GM19468 (cell line): Measurements from ENCODE around the gene RUFY2.
A peak's percentile ranks its signal among the peaks of the same experiment; 100 is the strongest.

Source experiments
- ATAC-seq: cut with Tn5 transposase; IDR thresholded peaks from one replicate; pipeline ENCODE4 v1.9.1; 2021; ENCODE audit warnings: mild to moderate bottlenecking, moderate library complexity, moderate number of reproducible peaks; ENCODE audit not compliant: unreplicated experiment; ENCODE audit errors: extremely low read depth

Gene RUFY2

DNA sequence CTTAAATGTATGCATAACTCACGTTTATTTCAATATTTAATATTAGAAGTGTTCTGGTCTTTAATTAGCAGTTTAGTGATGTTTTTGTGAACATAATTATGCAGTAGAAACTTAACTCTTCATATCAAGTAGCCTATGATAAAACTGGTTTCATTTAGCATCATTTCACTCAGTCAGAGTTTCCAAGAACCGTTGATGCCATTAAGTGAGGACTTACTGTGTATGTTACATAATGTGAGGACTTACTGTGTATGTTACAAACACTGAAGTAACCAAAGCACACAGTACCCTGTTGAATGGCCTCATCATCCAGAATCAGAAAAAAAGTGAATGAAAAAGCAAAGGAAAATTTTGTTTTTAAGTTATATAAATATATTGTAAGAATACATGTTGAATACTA is 41.5 kb downstream of the RUFY2 start:
- no peak for ATAC-seq

DNA sequence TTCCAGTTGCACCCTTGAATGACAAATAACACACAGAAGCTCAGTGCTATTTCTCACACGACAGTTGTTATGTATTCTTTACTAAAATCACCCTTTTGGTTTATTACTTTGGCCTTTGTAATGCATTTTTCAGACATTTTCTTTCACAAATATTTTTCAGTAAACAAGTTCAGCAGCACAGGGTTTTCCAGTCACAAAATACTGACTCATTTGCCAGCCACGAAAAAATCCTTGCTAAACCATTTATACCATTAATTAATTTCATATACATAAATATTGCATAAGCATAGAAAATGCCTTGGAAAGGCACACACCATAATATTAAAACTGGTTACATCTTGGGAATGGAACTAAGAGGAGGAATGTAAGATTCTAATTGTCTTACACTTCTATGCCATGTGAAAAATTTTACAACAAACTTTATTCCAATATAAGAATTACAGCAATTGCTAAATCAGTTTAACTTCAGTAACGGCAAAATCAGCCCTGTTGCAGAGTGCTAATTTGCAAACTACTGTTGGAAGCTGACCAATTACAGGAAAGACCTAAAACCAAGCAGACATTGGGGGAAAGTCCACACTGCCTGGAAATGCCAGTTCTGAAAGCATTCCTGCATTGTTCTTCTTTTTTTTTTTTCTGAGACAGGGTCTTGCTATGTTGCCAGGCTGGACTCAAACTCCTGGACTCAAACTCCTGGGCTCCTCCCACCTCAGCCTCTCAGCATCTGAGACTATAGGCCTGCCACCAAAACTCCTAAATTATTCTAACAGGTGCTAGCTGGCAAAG is 42.8 kb downstream of the RUFY2 start:
- no peak for ATAC-seq

DNA sequence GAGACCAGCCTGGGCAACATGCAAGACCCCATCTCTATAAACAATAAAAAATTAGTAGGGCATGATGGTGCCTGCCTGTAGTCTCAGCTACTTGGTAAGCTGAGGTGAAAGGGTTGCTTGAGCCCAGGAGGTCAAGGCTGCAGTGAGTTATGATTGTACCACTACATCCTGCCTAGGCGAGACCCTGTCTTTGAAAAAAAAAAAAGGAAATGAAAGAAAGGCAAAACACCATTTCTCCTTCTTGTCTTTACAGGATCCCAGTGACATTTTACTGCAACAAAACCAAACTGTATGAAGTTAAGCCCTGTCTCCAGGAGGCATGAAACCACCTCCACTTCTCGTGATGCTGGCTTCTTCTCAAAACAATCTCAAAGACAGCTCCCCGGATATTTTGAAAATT is 44.5 kb downstream of the RUFY2 start:
- no peak for ATAC-seq

GRCh38 chr10:68359189-68359588 is 47.9 kb downstream of the RUFY2 start:
- no peak for ATAC-seq

- no peak for ATAC-seq
Observed at GRCh38 chr10:68353537-68353936, 53.5 kb downstream of the RUFY2 start.

DNA sequence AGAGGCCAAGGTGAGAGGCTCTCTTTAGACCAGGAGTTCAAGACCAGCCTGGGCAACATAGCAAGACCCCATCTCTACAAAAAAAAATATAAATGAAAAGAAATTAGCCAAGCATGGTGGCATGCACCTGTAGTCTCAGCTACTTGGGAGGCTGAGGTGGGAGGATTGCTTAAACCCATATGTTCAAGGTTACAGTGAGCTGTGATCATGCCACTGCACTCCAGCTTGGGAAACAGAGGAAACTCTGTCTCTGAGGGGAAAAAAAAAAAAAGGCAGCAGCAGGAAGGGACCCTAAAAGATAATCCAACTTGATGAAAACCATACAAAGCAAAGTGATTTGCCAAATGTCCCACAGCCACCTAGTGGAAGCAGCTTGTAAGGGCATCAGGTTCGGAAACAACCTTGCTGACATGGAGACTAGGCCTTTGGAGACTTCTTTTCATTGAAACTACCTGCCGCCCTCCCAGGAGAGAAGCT is 58.8 kb downstream of the RUFY2 start:
- ATAC-seq, result no peak

- ATAC-seq, result no peak
Observed at GRCh38 chr10:68346774-68347173, 60.3 kb downstream of the RUFY2 start.

DNA sequence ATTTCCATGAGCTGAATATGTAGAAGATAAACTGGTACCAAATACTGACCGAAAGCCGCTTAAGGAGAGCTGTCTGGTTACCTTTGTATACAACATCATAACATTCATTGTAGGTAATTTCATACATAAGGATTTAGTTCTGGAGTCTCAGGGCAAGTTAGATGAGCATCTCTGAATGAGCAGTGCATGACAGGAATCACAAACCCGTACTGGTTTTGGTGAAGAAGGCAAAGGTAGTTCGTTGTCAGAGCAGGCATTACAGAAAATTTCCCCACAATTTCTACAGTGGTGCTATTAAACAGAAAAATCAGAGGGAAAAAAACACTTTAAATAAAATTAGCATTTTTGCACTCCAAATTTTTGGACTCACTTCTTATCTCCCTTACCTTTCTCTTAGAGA is 61.5 kb downstream of the RUFY2 start:
- ATAC-seq, result no peak

DNA sequence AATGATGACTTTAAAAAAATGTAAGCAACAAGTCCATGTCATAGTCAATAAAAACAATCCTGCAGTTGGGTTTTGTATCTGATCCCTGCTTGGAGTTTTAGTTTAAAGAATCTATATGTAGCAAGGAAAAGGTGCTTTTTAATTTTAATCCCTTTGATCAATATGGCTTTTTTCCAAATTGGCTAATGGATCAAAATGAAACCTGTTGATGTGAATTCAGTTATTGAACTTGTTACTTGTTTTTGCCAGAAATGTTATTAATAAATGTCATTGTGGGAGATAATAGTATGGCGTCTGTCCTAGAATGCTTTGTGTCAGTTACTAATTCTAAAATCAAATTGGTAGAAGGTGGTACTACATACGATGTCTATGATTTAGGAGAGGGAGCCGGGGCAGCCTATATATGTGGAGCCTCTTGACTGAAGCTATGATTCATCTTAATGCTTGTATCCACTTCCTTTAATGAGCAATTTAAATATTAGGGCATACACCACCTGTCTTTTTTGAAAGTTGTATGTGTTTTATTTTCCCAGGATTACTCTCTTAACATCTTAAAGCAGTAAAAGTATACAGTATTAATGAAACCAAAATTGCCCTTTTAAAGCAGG is 64.1 kb downstream of the RUFY2 start:
- ATAC-seq, result no peak

GRCh38 chr10:68340358-68341080 is 66.6 kb downstream of the RUFY2 start:
- no peak for ATAC-seq

DNA sequence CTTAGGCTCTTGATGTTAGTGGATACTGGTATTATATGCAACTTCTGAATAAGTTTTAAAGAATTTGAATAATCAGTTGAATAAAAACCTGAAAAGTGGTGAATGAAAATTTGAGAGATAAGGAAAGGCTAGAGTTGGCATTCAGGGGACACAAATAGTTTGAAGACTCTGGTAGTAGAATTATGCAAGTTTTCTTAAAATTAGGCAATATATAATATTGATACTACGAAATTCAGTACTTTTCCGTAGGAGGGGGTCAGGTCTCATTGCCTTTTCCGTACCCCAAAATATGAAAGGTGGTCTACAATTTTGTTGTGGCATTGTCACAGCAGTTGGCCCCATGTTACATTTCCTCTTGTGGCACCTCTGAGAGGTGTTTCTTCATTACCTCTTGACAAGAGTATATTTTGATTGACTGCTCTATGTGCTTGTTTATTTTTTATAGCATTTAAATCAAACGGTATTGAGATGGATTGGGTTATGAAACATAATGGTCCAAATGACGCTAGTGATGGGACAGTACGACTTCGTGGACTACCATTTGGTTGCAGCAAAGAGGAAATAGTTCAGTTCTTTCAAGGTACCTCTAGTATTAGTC is 70.2 kb downstream of the RUFY2 start:
- no peak for ATAC-seq

GRCh38 chr10:68334672-68335467 is 72.2 kb downstream of the RUFY2 start:
- no peak for ATAC-seq

DNA sequence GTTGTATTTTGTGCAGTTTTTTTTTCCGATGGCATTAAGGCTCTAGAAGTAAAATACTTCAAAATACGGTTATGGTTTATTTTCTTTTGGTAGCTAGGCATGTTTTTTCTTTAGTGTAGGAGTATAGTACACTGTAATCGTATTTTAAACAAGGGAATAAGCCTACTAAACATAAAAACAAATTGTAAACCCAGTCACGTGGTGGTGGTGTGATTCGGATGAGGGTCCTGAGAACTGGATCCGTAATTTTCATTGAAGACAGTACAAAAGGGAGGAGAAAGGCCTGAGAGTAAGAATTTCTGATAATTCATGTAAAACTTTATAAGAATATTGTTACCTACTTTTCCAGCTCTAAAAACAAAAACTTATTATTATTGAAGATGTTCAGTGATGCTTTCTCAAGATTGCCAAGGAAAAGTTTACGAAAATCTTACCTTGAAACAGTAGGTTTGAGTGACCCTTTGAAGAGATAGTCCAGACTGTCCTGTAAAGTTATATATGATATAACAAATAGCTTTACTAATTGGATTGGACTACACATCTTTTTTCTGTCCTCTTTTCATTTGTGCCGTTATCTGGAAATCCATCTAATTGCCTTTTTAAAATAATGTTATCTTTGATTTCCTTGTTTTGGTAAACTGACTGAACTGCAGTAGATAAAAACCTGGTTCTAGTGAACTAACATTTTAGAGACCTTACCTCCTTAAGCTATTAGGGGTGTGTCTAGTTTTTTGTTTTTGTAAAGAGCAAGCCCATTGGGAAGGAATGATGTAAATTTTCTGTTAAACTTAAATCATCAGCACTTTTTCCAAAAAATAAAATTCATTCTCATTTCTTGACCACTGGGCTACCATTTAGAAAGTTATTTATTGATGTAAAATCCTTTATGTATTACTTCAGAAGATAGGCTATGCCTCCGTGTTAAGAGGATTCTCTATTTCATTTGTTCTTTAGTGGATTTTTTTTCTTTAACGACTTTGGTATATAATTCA is 73.3 kb downstream of the RUFY2 start:
- ATAC-seq, result no peak

GRCh38 chr10:68333058-68333395 is 74.0 kb downstream of the RUFY2 start:
- ATAC-seq, result no peak

GRCh38 chr10:68332259-68333057 is 74.6 kb downstream of the RUFY2 start, which contains the start of gene PBLD:
PBLD (minus strand) TSS chr10:68332928; CDS start chr10:68306844, 26,084 bp downstream.
- ATAC-seq, result no peak

DNA sequence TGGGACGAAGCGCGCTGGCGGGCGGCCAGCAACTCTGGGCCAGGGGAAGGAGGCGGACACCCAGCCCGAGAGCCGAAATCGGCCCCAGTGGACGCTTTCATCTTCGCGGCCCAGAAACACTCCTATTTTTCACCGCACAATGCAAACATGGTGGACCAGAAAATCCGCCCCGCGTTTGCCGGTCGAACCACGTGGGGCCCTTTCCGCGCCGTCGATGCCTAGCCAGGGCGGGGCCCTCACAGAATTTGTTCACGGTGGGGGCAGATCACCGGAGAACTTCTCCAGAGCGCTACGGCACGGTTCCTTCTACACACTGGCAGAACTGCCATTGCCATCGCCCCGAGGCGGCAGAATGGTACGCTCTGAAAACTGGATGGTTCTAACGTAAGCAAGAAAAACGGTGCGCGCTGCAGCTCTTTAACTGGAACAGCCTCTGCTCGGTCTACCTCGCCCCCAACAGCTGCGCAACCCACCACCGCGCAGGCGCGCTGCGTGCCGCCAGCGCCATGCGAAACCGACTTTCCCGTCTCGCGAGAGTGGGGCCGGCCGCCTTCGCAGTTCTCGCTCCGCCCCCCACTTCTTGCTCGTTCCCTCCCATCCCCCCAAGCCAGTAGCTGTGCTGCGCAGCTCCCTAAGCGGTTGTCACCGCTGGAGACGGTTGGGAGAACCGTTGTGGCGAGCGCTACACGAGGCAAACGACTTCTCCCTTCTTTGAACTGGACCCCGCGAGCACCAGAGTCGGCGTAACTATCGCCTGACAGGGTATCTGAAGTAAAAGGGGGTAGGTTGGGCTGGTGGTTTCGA is 75.4 kb downstream of the RUFY2 start, which contains the start of gene HNRNPH3:
Gene HNRNPH3 (plus strand): TSS at position 610 of the 804 bp plus-strand sequence. CDS start 5,158 bp downstream, outside the sequence.
- peak; percentile 69 for ATAC-seq

DNA sequence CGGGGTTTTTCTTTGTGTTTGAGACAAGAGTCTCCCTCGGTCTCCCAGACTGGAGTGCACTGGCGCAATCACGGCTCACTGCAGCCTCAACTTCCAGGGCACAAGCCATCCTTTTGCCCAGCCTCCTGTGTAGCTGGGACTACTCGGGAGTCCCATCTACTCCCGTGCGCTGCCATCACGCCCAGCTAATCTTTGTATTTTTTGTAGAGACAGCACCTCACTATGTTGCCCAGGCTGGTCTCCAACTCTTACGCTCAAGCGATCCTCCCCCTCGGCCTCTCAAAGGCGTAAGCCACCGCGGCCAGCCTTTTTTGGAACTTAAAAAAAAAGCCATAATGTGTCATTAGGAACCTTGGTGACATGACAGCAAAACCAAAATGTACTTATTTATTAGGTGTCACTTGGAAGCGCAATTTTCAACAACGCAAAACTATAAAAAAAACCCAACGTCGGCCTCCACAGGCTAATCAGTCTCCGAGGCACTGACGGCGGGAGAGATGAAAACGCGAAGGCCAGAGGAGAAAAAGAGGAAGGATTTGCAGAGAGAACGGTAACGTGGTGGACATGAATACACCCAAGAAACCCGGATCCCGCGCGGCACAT is 76.1 kb downstream of the RUFY2 start:
- no peak for ATAC-seq
